Breast epithelium (tissue), 4 donors: ENCODE measurements around the gene WDR36. TPM values are rescaled to one million over a fixed set of nuclear protein-coding genes. Genes with fewer than 3 reads are reported as not detected.
"Not testable (repeated sequence)": the region's sequence is repeated elsewhere in the genome, so short reads cannot be mapped to it uniquely, and the experiment has no call there.

Source experiments
- DNase-seq, 2 donors: peaks; one replicate each; pipeline ENCODE4 v3.0.0-alpha.2; 2019; ENCODE audit warnings: low spot score in 2 of 2
- H3K27ac ChIP-seq, 2 donors: fragments of 200-600 bp; sonication (generic) in 1 of 2; one replicate each; pipeline ENCODE4 v1.5.1; 2016 to 2019; ENCODE audit warnings: mild to moderate bottlenecking in 1 of 2
- H3K27me3 ChIP-seq, 2 donors: fragments of 200-600 bp; sonication (generic) in 1 of 2; one replicate each; pipeline versions ENCODE4 v1.5.1 to v1.6.0; 2017 to 2019; ENCODE audit warnings: control low read depth in 1 of 2, mild to moderate bottlenecking in 1 of 2
- H3K36me3 ChIP-seq: fragments of 200-600 bp; one replicate; pipeline ENCODE4 v1.5.1; 2019
- H3K4me1 ChIP-seq, 2 donors: fragments of 200-600 bp; sonication (generic); one replicate each; pipeline ENCODE4 v1.5.1; 2016 to 2019; ENCODE audit warnings: control low read depth in 1 of 2
- H3K4me3 ChIP-seq, 3 donors: fragments of 200-600 bp; sonication (generic); 1 replicate in 2 of 3; 2 replicates in 1 of 3; pipeline ENCODE4 v1.5.1; 2016 to 2019; ENCODE audit warnings: mild to moderate bottlenecking in 3 of 3, moderate library complexity in 2 of 3
- H3K9me3 ChIP-seq, 2 donors: fragments of 200-600 bp; sonication (generic) in 1 of 2; one replicate each; pipeline ENCODE4 v1.5.1; 2016 to 2019; ENCODE audit warnings: control low read depth in 1 of 2
- CTCF ChIP-seq, 3 donors: fragments of 450-650 bp; IDR thresholded peaks; one replicate each; pipeline ENCODE4 v1.5.1; 2016 to 2017; ENCODE audit warnings: antibody characterized with exemption in 3 of 3, mild to moderate bottlenecking in 3 of 3, moderate library complexity in 3 of 3
- POLR2A ChIP-seq: fragments of 450-650 bp; IDR thresholded peaks from one replicate; pipeline ENCODE4 v1.6.1; 2016; ENCODE audit warnings: antibody characterized with exemption, mild to moderate bottlenecking, moderate library complexity
- POLR2AphosphoS5 ChIP-seq, 3 donors: sonication (generic); formaldehyde crosslinking; IDR thresholded peaks; one replicate each; pipeline ENCODE4 v1.6.1; 2017; ENCODE audit warnings: antibody characterized with exemption in 3 of 3
- intact Hi-C: fragments of 100-400 bp; cut with DNase I; formaldehyde crosslinking; loops from one replicate; pipeline ENCODE4 v1.15.1; 2023; ENCODE audit warnings: low total_unique reads
- total RNA-seq, 3 donors: library from RNA; depleted of rRNA; stranded (reverse); fragments of >200 nt; gene quantifications; one replicate each; pipeline ENCODE4 v1.1.0, GENCODE V29; 2016

WDR36 gene
- total RNA-seq, 3 donors from 2014 or later: 27.2 to 41.4 (median 37.2) TPM

GRCh38 chr5:111138096-111138495, 45.9 kb downstream of the WDR36 start:
- H3K27me3 ChIP-seq: no peaks in the 10 kb centered on the region
- no peak overlapping the region for H3K4me3 ChIP-seq
- no peaks in the 10 kb centered on the region for H3K4me1 ChIP-seq
- no peaks in the 10 kb centered on the region for H3K36me3 ChIP-seq
- no peaks in the 10 kb centered on the region for H3K9me3 ChIP-seq
- H3K27ac ChIP-seq: no peak overlapping the region
- no peak for DNase-seq
- intact Hi-C loops: no loop called here
- TF ChIP-seq POLR2A (no peak), POLR2AphosphoS5 (IDR thresholded peaks at IDR 0.05) (no peak), CTCF (IDR thresholded peaks at IDR 0.05) (no peak)

- intact Hi-C loops, H3K4me3 ChIP-seq, DNase-seq, H3K36me3 ChIP-seq, H3K27me3 ChIP-seq, H3K4me1 ChIP-seq, H3K9me3 ChIP-seq, H3K27ac ChIP-seq: not testable (repeated sequence)
These were observed 49.3 kb downstream of the WDR36 start for GRCh38 chr5:111141471-111141870.

- Histone ChIP-seq H3K4me3 (no peak overlapping the region), H3K9me3 (no peaks in the 10 kb centered on the region), H3K27ac (no peak overlapping the region), H3K36me3 (no peaks in the 10 kb centered on the region), H3K4me1 (no peaks in the 10 kb centered on the region), H3K27me3 (no peaks in the 10 kb centered on the region)
- TF ChIP-seq POLR2A (no peak), POLR2AphosphoS5 (IDR thresholded peaks at IDR 0.05) (no peak), CTCF (IDR thresholded peaks at IDR 0.05) (no peak)
- no peak for DNase-seq
- intact Hi-C loops: no loop called here
These were observed 50.8 kb downstream of the WDR36 start for GRCh38 chr5:111142932-111143331.

GRCh38 chr5:111143910-111144309, 51.8 kb downstream of the WDR36 start:
- DNase-seq: peak in 1 of 2 donors; percentile 63
- no peaks in the 10 kb centered on the region for H3K36me3 ChIP-seq
- H3K27ac ChIP-seq: no peak overlapping the region
- H3K4me1 ChIP-seq: no peaks in the 10 kb centered on the region
- intact Hi-C loops: no loop called here
- TF ChIP-seq POLR2AphosphoS5 (IDR thresholded peaks at IDR 0.05) (no peak), POLR2A (no peak), CTCF (IDR thresholded peaks at IDR 0.05) (no peak)
- H3K9me3 ChIP-seq: no peaks in the 10 kb centered on the region
- no peak overlapping the region for H3K4me3 ChIP-seq
- H3K27me3 ChIP-seq: no peaks in the 10 kb centered on the region

- Histone ChIP-seq H3K4me1 (no peaks in the 10 kb centered on the region), H3K27me3 (no peaks in the 10 kb centered on the region), H3K27ac (no peak overlapping the region), H3K36me3 (no peaks in the 10 kb centered on the region), H3K4me3 (no peak overlapping the region), H3K9me3 (no peaks in the 10 kb centered on the region)
- DNase-seq: no peak
- intact Hi-C loops: no loop called here
- no peak for TF ChIP-seq POLR2A
- no peak for TF ChIP-seq POLR2AphosphoS5 (IDR thresholded peaks at IDR 0.05)
- no peak for TF ChIP-seq CTCF (IDR thresholded peaks at IDR 0.05)
These were observed 52.3 kb downstream of the WDR36 start for GRCh38 chr5:111144352-111144930.

GRCh38 chr5:111146053-111146452, 53.9 kb downstream of the WDR36 start:
- no peaks in the 10 kb centered on the region for H3K27me3 ChIP-seq

More at GRCh38 chr5:111146053-111146452, 53.9 kb downstream of the WDR36 start:
- no peak overlapping the region for H3K27ac ChIP-seq
- no peak overlapping the region for H3K4me3 ChIP-seq
- no peaks in the 10 kb centered on the region for H3K9me3 ChIP-seq
- DNase-seq: no peak
- H3K36me3 ChIP-seq: no peaks in the 10 kb centered on the region
- H3K4me1 ChIP-seq: no peaks in the 10 kb centered on the region
- intact Hi-C loops: no loop called here
- TF ChIP-seq CTCF (IDR thresholded peaks at IDR 0.05): no peak
